Measurements from ENCODE around the gene SPTBN1.
"Not testable (repeated sequence)": the region's sequence is repeated elsewhere in the genome, so short reads cannot be mapped to it uniquely, and the experiment has no call there.

- TF ChIP-seq, protein P1, sequence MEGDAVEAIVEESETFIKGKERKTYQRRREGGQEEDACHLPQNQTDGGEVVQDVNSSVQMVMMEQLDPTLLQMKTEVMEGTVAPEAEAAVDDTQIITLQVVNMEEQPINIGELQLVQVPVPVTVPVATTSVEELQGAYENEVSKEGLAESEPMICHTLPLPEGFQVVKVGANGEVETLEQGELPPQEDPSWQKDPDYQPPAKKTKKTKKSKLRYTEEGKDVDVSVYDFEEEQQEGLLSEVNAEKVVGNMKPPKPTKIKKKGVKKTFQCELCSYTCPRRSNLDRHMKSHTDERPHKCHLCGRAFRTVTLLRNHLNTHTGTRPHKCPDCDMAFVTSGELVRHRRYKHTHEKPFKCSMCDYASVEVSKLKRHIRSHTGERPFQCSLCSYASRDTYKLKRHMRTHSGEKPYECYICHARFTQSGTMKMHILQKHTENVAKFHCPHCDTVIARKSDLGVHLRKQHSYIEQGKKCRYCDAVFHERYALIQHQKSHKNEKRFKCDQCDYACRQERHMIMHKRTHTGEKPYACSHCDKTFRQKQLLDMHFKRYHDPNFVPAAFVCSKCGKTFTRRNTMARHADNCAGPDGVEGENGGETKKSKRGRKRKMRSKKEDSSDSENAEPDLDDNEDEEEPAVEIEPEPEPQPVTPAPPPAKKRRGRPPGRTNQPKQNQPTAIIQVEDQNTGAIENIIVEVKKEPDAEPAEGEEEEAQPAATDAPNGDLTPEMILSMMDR (IDR thresholded peaks at IDR 0.05) = not testable (repeated sequence)
- TF ChIP-seq POLR2A (IDR thresholded peaks at IDR 0.05) = not testable (repeated sequence)
These were observed 73.4 kb downstream of the SPTBN1 start for GRCh38 chr2:54529518-54529917.

Data from ovary (tissue), 3 donors.